ENCODE results near the gene CAMSAP2.

Gene CAMSAP2

DNA sequence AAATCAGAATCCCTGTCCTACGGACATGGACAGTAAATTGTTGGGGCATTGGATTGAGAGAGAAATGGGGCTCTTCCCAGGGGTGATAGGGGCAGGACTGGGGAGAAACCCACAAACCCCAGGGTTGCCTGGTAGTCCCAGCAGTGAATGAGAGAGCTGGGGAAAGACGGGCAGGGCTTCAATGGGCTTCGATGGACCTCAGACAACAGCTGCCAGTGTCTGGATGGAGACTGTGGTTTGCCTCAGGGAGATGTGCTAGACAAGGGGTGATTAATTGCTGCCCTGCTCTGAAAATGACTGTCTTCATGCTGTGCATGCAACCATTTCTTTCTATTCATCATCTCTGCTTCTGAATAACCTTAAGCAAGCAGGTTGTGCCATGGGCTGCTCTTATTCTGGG, 141.5 kb downstream of the CAMSAP2 start:
- DNase-seq (ENCODE audit: low spot score): no peak

DNA sequence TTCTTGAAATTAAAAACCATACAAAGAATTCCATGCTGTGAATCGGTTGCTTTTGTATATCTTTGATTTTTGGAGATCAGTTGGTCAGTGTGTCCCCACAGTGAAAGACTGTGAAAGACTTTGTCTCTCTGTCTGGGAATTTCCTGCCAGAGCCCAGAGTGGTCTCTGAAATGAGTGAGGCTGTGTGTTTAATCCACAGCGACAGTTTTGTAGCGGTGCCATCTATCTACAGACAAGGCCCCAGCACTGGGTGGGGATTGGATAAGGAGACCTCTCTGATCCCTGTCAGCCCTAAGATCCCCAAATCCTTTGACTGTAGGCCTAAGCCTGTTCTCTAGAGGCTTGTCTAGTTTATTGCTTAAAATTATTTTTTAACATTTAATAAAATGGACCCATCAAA, 144.4 kb downstream of the CAMSAP2 start:
- no peak for DNase-seq (ENCODE audit: low spot score)

DNA sequence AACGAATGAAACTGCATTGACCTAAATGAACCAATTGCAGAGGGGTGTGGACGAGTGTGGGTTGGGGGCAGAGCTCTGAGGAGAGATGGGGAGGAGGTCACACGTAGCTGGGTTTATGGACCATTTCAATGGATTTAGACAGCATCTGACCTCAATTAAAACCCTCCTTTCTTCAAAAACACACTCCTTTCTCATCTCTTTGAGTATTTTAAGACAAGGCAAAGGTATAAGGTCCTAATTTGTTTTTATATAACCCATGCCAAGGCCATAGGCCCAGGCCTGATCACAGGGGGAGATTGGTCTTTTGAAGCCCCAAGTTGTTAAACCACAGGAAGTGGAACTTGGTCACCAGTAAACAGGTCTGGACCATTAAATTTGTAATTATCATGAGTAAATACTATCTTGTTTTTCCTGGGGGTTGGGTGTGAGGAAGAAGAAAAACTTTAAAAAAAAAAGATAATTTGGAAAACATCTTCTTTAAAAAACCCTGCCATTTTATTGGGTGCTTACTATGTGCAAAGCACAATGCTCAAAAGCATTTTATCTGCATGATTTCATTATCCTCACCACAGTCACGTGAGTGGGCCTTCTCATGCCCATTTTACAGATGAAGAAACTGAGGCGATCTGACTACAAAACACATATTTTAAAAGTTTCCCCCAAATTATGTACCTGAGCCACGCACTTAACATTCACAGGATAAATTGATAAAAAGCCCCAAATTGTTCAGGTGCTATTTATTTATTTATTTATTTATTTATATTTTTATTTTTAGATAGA, 147.1 kb downstream of the CAMSAP2 start:
- DNase-seq (ENCODE audit: low spot score): no peak

DNA sequence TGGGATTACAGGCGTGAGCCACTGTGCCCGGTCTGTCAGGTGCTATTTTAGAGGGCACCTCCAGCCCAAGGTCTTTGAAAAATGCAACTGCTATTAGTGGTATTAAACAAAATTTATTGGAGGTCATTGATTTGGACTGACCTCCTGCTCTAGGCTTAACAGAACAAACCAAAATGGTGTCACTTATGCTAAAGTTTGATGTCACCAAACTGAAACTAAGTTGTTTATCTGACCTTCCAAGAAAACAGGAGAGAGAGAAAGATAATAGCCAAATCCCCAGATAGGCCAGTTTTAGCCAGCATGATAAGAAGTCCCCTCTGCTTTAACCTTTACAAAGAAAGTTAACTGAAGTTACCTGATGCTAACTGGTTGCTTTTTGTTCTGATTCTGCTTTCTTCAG, 147.9 kb downstream of the CAMSAP2 start:
- no peak for DNase-seq (ENCODE audit: low spot score)

DNA sequence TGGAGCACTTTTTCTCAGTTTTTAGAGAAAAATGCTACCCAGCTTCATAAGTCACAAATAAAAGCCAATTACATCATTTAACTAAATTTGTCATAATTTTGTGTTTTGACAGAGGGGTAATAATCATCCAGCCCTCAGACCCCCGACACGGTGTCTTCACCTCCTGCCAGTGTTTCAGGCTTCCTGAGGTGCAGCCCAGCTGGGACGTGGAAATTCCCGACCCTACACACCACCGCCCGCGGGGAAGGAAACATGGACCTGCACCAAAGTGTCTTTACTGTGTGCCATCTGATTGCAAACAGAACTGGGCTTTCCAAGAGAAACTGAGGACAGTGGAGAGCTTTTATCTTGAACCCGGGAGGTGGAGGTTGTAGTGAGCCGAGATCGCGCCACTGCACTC, 148.3 kb downstream of the CAMSAP2 start:
- DNase-seq (ENCODE audit: low spot score): no peak

DNA sequence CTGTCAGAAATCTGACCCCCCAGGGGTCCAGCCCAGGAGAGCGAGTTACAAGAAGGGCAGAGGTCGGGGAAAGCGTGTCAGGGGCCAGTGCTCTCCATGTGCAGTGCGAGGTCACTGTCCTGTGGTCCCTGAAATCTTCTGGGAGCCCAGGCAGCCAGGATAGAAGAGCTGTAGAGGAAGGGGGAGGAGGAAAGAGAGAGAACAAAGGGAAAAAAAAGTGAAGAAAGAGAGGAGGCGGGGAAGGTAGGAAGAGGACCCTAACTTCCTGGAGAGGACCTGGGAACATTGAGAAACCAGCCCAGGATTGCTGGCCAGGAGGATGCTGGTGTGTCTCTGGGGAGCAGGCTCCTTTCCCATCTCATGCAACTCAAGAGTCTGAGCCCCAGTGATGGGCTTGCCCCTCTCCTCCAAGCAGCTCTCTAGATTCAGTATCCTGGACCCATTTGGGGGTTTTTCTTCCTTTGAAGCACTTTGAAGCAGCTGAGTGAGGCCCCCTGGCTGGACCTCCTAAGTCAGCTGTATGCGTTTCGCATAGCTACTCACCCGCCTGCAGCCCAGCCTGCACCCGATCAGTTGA, 149.2 kb downstream of the CAMSAP2 start:
- DNase-seq (ENCODE audit: low spot score): no peak

DNA sequence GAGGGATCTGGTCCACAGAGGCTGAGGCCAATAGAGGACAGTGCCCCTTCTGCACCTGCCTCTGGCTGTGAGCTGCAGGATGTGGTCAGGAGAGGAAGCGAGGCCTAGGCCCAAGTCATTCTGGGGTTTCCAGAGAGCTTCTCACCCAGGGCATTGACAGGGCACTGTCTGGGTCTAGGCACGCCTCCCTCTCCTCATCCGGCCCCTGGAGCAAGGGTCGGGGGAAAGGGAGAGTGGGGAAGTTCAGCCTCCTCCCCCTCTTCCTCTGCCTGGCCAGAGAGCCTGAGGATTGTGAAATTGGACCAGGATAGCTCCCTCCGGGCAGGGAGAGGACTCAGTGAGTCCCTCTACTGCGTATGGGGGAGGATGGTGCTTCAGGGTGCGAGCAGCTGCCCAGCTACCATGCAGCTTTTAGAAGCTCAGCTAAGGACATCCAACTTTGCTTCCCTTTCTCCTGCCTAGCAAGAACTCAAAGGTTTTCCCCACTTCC, 149.7 kb downstream of the CAMSAP2 start:
- no peak for DNase-seq (ENCODE audit: low spot score)

DNA sequence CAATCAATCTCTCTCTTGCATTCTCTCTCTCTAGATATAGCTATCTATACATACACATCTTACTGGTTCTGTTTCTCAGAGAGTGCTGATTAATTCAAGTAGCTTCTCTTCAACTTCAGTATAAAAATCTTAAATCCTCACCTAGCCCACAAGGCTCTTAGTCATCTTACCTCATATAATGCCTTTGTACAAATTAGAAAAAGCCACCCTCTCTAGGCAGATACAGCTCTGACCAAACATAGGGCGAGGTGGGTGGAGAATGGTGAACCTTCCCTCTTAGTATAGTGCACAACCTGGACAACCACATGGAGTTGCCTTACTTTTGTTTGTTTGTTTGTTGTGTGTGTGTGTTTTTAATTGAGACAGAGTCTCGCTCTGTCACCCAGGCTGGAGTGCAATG, 150.9 kb downstream of the CAMSAP2 start:
- DNase-seq (ENCODE audit: low spot score): no peak

DNA sequence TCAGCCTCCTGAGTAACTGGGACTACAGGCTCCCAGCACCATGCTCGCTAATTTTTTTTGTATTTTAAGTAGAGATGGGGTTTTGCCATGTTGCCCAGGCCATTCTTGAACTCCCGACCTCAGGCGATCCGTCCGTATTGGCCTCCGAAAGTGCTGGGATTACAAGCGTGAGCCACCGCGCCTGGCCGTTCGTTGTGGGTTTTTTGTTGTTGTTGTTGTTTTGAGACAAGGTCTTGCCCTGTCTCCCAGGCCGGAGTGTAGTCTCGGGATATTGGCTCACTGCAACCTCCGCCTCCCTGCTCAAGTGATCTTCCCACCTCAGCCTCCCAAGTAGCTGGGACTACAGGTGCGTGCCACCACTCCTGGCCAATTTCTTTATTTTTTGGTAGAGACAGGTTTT, 151.3 kb downstream of the CAMSAP2 start:
- no peak for DNase-seq (ENCODE audit: low spot score)

DNA sequence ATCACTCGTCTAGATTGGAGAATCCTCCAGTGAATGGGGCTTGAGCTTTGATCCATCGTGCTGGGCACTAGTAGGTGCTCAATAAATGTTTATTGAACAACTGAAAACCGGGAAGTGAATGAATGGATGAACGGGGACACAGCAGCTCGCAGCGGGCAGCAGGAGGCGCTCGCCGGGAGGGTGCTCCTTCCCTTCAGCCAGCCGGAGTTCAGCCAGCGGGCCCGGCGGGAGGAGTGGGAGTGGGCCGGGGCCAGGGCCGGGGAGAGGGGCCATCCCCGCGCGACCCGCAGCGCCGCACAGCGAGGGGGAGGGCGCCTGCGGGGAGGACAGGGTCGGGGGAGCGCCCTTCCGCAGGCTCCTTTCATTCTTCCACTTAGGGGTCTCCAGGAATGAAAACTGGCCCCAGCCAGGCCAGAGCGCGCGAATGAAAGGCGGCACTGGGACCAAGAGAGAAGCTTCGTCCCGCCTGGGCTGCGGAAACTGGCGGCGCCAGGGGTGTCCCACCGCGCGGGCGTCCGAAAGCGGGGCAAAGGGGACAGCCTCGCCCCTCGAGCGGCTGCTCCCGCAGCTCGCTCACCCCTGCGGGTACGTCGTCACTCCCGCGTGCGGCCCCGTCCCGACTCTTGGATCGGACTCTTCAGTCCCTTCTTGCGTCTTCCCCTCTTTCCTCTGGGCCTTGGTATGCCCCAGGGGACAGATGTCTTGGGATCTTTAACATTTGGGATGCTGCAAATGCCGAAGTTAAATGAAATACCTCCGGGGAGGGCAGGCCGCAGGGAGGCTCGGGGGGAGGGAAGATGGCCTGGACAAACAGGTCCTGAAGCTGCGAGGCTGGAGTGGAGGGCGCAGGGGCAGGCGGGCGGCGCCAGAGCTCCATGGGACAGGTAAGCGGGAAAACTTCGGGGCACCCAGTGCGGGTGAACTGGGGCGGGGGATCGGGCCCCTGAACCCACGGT, 152.4 kb downstream of the CAMSAP2 start:
- peak; percentile 71 for DNase-seq (ENCODE audit: low spot score)

DNA sequence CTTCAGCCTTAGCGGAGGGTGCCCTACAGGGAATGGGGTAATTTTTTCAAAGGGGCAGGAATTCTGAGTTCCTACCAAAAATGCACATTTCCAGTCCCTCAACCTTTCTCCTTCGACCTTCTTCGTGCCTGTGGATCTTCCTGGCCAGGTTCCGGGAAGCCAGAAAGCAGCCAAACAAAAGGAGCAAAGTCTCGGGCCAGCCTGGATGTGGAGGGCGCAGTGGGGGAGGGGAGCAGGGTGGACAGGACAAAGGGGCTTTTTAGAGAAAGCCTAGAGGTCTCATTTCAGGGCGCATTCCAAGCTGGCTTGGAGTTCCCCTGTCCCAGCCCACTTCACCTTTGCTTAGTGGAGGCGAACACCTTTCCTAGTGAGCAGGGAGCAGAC, 153.1 kb downstream of the CAMSAP2 start:
- no peak for DNase-seq (ENCODE audit: low spot score)

DNA sequence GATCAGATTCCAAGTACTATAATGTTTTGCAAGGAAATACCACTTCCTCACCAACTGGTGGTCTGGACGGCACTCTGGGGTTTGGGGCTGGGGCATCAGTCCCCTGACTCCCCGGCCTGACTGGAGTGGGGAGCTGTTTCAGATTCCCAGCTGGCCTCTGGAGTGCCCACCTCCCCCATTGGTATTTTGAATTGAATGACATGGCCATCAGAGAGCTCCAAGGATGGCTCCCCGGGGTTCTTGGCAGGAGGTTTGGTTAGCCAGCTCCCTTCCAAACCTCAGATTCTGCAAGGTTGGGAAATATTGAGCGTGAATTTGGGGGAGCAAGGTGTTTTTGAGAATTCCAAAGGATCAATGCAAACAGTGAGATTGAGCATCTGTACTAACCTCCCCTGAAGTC, 153.9 kb downstream of the CAMSAP2 start:
- DNase-seq (ENCODE audit: low spot score): no peak

DNA sequence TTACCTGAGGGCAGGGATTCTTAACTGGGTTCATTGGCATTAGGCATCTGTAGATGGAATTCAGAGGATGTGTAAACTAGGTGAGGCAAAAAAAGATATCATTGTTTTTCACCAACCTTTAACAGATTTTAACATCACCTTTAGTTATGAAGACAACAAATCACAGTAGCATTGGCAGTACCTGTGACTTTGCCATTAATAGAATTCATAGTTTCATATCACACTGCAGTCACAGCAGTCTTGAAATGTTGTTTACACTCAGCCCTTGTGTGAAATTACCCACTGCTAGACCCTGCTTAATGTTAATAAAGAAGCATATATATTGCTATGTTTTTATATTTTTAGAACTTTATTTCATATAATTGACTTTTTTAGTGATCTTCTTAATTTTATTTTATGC, 154.3 kb downstream of the CAMSAP2 start:
- DNase-seq (ENCODE audit: low spot score): no peak

DNA sequence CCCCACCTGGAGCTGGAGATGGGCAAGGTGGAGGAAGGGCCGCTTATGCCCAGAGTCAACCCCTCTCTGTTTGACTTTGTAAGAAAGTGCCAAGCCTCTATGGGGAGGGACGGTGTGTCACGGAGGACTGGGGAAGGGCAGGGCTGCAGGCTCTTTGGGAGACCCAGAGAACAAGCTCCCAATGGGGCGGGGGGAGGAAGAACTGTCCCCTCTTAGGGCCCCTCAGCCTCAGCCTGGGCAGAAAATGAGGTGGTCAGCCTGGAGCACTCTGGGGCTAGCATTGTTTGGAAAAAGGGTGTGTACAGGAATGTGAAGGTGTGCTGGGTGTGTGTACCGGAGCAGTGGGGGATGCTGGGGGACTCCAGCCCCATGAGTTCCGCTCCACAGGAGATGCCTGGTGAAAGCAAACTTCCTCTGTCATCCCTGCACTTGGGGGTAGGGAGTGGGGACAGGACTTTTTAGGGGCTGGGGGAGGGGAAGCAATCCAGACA, 154.8 kb downstream of the CAMSAP2 start:
- DNase-seq (ENCODE audit: low spot score): no peak

DNA sequence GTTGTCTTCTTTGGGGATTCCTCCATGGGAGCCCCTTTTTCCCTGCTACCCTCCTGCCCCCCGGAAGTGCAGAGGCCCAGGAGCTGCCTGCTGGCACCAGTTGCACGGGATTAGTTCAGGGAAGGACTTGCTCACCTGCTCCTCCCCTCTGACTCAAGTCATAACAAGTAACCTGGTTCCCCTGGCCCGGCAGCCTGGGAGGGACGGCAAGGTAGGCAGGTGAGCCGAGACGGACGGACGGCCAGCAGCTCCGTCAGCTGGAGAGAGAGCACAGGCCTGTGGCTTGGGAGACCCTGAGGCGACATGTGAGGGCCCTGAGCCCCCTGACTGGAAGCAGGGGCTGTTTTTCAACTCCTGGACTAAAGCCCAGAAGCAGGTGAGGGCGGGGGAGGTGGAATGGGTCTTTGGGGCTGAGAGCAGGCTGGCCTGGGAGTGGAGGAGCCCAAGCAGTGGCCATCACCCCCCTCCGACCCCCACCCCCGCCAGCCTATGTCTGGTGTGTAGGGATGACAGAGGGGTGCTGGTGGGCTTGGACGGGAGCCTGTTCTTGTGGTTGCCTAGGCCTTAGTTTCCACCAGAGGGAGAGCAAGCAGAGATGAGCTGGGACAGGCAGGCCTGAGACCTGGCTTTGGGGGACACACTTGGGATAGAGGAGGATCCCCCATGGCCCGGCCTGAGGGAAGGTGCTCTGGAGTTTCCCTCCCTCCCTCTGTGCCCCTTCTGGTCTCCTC, 156.2 kb downstream of the CAMSAP2 start, which contains the start of gene INAVA:
TSS of gene INAVA (plus strand) at position 189 of the 731 bp plus-strand sequence. CDS start 3,501 bp downstream, outside the sequence.
- no peak for DNase-seq (ENCODE audit: low spot score)

DNA sequence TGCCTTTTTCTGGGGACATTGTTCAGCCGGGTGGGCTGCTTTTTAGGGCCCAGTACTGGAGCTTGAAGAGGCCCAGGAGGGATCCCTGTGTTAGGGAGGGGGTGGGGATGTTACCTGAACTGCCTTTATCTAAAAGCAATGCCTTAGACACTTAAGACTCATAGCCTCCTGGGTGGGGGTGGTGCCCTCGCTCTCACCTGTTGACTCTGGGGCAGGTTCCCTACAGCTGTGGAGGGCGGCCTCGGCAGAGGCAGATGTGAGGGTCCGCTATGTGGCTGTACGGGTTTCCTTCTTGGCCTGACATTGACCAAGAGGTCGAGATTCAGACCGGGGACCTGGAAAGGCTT, 156.7 kb downstream of the CAMSAP2 start:
- no peak for DNase-seq (ENCODE audit: low spot score)

DNA sequence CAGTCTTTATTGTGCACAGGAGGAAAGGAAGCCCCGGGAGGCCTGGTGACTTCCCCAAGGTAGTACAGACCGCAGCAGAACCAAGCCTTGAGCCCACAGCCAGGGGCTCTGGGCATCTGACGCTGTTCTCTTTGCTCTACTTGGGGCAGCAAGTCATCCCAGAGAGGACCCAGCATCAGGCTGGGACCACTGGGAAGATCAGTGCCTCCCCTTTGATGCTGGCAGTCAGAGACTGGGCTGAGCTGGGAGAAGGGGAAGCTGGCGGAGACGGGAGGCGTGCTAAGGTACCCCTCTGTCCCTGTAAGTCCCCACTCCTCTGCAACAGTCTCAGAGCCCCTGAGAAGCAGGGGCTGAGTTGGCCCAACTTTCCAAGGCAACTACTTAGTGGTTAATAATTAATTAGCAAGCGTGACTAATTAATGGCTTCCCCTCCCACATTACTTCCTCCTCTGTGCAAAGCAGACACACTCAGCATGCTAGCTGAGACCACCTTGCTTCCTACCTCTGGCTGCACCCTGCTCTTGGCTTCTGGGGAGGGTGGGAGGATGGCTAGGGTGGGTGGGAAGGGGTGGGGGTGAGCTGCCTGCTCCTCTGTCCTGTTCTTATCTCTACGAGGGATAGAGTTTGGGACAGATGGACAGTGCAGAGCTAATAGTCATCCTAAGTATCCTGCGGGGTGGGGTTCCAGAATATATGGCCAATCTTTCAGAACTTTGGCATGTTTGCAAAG, 157.3 kb downstream of the CAMSAP2 start:
- no peak for DNase-seq (ENCODE audit: low spot score)

DNA sequence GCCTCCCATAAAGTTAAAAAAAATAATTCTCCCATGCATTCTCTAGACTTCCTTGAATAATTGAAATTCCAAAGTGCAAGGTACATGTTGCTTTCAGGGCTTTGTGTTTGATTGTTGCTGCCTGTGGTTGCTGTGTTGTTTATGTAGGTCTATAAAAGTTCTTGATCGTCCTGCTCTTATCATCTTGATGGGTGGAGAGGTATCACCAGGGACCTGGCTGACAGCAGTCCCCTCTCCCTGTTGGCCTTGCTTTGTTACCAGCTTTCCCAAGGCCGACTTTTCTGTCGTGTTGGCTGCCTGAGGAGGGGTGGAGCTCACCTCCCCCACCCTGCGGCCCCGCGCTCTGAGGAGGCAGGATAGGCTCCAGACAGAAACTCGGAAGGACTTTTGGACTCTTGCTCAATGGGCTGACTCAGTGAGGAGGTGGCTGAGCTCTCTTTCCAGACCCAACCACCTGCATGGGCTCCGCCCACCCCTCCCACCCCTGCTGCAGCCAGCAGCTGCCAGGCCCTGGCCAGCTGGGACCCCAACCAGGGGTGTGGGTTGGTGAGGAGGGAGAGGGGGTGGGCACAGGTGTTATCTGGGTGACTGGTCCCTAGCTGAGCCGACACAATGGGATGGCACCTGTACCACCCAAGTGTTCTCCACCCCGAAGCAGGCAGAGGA, 158.0 kb downstream of the CAMSAP2 start:
- DNase-seq (ENCODE audit: low spot score): no peak

DNA sequence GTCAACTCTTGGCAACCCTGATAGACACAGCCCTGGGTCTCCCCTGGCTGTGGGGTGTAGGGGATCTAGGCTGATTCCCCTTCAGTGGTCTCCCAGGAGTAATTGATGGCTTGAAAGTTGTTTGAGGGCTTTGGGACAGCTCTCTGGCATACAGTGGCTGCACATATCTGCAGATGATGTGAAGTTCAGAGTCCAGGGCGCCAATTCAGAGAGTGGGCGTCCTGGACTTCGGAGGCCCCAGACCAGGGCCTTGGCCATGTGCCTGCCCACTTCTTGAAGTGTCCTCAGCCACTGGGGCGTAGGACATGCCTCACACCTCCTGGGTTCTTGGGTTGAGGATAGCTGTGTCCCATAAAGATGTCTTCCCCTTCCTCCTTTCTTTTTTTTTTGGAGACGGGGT, 158.6 kb downstream of the CAMSAP2 start:
- DNase-seq (ENCODE audit: low spot score): no peak

DNA sequence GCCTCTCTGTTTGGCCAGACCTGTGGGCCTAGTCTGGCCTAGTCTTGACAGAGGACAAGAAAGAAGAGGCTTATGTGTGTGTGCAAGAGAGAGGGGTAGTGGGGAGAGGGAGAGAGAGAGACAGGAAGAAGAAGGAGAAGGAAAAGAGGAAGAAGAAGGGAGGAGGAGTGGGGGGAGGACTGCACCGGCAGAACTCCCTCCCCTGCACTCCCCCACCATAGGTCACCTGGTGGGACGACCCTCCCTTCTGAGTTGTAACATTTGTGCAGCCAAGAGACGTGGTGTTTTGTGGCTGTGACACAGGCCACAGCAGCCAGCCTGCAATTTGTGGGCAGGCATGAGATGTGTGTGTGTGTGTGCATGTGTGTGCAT, 160.3 kb downstream of the CAMSAP2 start:
- DNase-seq (ENCODE audit: low spot score): no peak

DNA sequence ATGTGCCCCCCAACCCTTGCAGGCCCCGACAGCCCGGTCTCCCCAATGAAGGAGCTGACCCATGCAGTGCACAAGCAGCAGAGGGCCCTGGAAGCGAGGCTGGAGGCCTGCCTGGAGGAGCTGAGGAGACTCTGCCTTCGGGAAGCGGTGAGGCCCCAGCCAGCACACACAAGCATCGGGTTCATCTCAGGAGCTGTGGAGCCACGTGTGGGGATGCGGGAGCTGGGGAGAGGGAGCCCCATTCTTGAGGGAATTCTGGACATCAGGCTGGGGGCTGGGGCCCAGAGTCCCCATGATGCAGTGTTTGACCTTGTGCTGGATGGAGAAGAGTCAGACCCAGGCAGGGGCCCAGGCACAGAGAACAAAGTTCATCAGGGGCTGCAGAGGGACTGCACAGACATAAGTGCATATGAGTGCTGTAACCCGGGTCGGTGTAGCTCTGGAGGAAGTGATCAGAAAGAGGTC, 160.8 kb downstream of the CAMSAP2 start:
- DNase-seq (ENCODE audit: low spot score): no peak
